Muscle of leg (tissue), 11 donors: ENCODE results near the gene PCBP3. TPM values are rescaled to one million over a fixed set of nuclear protein-coding genes. Genes with fewer than 3 reads are reported as not detected.
"Not testable (repeated sequence)": the region's sequence is repeated elsewhere in the genome, so short reads cannot be mapped to it uniquely, and the experiment has no call there.

Source experiments
- DNase-seq: peaks from one replicate; pipeline ENCODE4 v3.0.0; 2013
- H3K27ac ChIP-seq: one replicate; pipeline ENCODE4 v1.5.1; 2013; ENCODE audit warnings: mild to moderate bottlenecking, low read length, control low read depth
- H3K27me3 ChIP-seq: one replicate; pipeline ENCODE4 v1.6.1; 2013; ENCODE audit warnings: low read length; ENCODE audit not compliant: control insufficient read depth, insufficient read depth
- H3K36me3 ChIP-seq: one replicate; pipeline ENCODE4 v1.6.1; 2013; ENCODE audit warnings: low read length; ENCODE audit not compliant: control insufficient read depth, insufficient read depth
- H3K4me1 ChIP-seq: one replicate; pipeline ENCODE4 v1.6.1; 2013; ENCODE audit warnings: low read length; ENCODE audit not compliant: control insufficient read depth, insufficient read depth
- H3K4me3 ChIP-seq: one replicate; pipeline ENCODE4 v1.5.1; 2013; ENCODE audit warnings: low read length, control low read depth
- H3K9me3 ChIP-seq: replicated peaks from 2 replicates; pipeline ENCODE4 v1.6.1; 2013; ENCODE audit warnings: low read depth, low read length; ENCODE audit not compliant: control insufficient read depth
- WGBS: methylation state at CpG from one replicate; pipeline ENCODE4 v1.1.5; 2013; ENCODE audit warnings: missing lambda C conversion rate; ENCODE audit not compliant: insufficient coverage; 5-methylcytosine and 5-hydroxymethylcytosine counted together
- polyA plus RNA-seq, 8 donors: library from polyadenylated mRNA; unstranded; fragments of 120-200 nt; gene quantifications; one replicate each; pipeline versions ENCODE4 v1.2.1 to v1.2.3, GENCODE V29; 2013; ENCODE audit warnings: inconsistent platforms in 1 of 8, low replicate concordance in 1 of 8; ENCODE audit not compliant: insufficient read length in 8 of 8, insufficient read depth in 1 of 8
- total RNA-seq: library from RNA; stranded (reverse); fragments of 120-200 nt; gene quantifications from one replicate; pipeline ENCODE4 v1.2.4, GENCODE V29; 2013

Gene PCBP3
- total and polyA plus RNA-seq, 9 donors, result 0.76 to 2.3 (median 1.2) TPM

DNA sequence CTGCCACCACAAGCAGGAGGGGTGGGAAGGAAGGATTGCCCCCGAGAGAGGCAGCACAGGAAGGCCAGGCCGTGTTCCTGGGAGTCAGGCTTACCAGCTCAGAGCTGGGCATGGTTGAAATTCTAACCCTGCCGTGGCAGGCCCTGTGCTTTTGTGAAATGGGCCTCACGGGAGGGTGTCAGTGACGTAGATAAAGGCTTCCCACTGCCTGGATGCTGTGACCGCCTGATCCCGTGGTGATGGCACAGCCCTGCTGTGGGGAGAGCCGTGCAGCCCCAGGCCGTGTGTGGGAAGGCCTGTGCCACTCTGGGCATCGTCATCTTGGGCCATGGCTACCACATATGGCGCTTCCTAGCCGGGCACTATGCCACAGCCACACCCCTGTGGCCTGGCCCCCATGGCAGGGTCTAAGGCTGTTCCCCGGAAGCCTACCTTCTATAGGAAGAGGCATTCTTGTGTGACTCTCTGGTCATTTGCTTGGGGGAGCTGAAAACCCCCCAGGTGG lies 161.3 kb downstream of the PCBP3 start:
- Histone ChIP-seq H3K36me3 (no peaks in the 10 kb centered on the region), H3K4me1 (no peaks in the 10 kb centered on the region), H3K27me3 (no peaks in the 10 kb centered on the region), H3K27ac (no peak overlapping the region), H3K4me3 (no peak overlapping the region), H3K9me3 (no peaks in the 10 kb centered on the region)
- WGBS, result 75% methylated on average over 10 of the region's 13 CpGs
- DNase-seq, result no peak

DNA sequence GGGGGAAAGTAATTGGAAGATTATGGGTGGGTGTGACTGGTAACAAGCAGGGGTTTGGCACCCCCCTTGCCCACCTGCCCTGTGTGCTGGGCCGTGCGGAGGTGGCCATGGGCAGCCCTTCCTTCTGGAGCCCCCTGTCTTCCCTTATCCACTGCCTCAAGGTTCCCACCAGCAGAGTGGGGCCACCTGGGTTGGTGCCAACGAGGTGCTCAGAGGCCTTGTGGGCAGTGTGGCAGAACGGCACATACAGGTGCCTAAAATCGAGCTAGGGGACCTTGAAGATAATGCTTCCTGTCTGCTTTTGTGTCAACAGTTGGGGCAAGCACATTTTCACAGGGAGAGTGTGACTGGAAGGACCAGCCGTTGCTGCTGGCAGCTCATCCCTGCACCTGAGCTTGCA lies 161.8 kb downstream of the PCBP3 start:
- 80% methylated on average over 4 of the region's 6 CpGs for WGBS
- Histone ChIP-seq H3K4me1 (no peaks in the 10 kb centered on the region), H3K4me3 (no peak overlapping the region), H3K36me3 (no peaks in the 10 kb centered on the region), H3K9me3 (no peaks in the 10 kb centered on the region), H3K27me3 (no peaks in the 10 kb centered on the region), H3K27ac (no peak overlapping the region)
- DNase-seq, result no peak

DNA sequence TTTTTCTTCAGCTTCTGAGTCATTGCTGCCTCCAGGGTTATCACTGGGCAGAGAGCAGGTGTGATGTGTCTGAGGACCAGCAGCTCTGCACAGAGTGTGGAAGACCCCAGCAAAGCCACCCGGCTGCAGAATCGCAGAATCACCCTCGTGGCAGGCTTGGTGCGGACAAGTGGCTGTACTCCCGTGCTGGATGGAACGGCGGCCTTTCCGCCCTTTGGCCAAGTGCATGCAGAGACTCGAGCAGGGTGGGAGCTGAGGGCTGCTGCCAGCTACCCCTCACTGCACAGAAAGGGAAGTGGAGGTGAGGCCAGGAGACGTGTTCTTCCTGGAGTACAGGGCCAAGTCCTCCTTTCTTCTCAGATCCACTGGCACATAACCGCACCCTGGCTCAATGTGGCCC lies 162.5 kb downstream of the PCBP3 start:
- H3K4me1 ChIP-seq, result no peaks in the 10 kb centered on the region
- DNase-seq, result no peak
- H3K4me3 ChIP-seq, result no peak overlapping the region
- 88% methylated on average over 9 of the region's 11 CpGs for WGBS
- no peaks in the 10 kb centered on the region for H3K27me3 ChIP-seq
- no peaks in the 10 kb centered on the region for H3K9me3 ChIP-seq
- no peaks in the 10 kb centered on the region for H3K36me3 ChIP-seq
- no peak overlapping the region for H3K27ac ChIP-seq

DNA sequence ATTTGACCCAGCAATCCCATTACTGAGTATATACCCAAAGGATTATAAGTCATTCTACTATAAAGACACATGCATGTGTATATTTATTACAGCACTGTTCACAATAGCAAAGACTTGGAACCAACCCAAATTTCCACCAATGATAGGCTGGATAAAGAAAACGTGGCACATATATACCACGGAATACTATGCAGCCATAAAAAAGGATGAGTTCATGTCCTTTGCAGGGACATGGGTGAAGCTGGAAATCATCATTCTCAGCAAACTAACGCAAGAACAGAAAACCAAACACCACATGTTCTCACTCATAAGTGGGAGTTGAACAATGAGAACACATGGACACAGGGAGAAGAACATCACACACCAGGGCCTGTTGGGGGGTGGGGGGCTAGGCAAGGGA lies 165.1 kb downstream of the PCBP3 start:
- not testable (repeated sequence) for H3K4me1 ChIP-seq, H3K27me3 ChIP-seq, DNase-seq, H3K27ac ChIP-seq, H3K9me3 ChIP-seq, H3K36me3 ChIP-seq, H3K4me3 ChIP-seq
- no CpG with 5 or more reads among the region's 3 CpGs for WGBS

DNA sequence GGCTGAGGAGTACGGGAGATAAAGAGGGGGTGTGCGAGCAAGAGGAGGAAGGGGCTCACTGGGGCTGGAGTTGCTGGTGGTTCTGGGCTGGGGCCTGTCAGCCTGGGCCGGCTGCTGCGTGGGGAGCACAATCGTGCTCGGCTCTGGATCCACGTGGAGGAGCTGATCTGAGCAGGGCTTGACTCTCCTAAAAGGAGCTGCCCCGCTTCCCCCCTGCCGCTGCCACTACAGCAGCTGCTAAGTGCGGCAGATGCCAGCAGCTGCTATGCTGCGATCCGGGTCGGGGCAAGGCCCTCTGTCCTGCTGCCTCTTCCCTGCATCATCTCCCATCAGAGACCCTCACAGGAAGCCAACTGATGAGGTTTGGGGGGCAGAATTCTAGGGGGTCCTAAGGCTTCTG lies 165.9 kb downstream of the PCBP3 start:
- Histone ChIP-seq H3K4me1 (no peaks in the 10 kb centered on the region), H3K4me3 (no peak overlapping the region), H3K27me3 (no peaks in the 10 kb centered on the region), H3K9me3 (no peaks in the 10 kb centered on the region), H3K27ac (no peak overlapping the region), H3K36me3 (no peaks in the 10 kb centered on the region)
- 50% methylated on average over 8 of the region's 13 CpGs for WGBS
- peak; percentile 24 for DNase-seq

DNA sequence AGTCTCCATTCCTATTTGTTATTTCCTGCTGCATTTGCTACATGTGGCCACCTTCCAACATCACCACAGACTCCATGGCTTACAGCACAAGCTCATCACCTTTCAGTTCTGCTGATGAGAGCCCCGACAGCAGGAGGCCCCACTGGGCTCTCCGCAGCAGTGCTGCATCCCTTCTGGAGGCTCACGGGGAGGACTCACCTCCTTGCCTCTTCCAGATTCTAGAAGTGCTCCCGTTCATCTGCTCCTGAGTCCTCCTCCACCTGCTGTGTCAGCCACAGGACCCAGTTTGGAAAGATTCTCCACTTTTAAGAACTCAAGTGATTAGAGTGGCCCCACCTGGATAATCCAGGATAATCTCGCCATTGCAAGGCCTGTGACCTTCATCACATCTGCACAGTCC lies 167.6 kb downstream of the PCBP3 start:
- Histone ChIP-seq H3K36me3 (no peaks in the 10 kb centered on the region), H3K4me1 (no peaks in the 10 kb centered on the region), H3K9me3 (no peaks in the 10 kb centered on the region), H3K4me3 (no peak overlapping the region), H3K27ac (no peak overlapping the region), H3K27me3 (no peaks in the 10 kb centered on the region)
- WGBS, result 54% methylated on average over 5 of the region's 5 CpGs
- no peak for DNase-seq

DNA sequence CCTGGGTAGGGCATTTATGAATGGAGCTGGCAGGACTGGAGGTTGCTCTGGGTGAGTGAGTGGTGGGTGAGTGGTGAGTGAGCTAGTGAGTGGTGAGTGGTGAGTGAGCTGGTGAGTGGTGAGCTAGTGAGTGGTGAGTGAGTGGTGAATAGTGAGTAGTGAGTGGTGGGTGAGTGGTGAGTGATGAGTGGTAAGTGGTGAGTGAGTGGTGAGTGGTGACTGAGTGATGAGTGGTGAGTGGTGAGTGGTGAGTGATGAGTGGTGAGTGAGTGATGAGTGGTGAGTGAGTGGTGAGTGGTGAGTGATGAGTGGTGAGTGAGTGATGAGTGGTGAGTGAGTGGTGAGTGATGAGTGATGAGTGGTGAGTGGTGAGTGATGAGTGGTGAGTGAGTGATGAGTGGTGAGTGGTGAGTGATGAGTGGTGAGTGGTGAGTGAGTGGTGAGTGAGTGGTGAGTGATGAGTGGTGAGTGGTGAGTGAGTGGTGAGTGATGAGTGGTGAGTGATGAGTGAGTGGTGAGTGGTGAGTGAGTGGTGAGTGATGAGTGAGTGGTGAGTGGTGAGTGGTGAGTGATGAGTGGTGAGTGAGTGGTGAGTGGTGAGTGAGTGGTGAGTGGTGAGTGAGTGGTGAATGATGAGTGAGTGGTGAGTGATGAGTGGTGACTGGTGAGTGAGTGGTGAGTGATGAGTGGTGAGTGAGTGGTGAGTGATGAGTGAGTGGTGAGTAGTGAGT lies 170.8 kb downstream of the PCBP3 start:
- H3K9me3 ChIP-seq, result not testable (repeated sequence)

DNA sequence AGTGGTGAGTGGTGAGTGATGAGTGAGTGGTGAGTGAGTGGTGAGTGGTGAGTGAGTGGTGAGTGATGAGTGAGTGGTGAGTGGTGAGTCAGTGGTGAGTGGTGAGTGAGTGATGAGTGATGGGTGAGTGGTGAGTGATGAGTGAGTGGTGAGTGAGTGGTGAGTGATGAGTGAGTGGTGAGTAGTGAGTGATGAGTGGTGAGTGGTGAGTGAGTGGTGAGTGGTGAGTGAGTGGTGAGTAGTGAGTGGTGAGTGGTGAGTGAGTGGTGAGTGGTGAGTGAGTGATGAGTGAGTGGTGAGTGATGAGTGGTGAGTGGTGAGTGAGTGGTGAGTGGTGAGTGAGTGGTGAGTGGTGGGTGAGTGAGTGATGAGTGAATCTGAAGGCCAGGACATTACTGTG lies 172.3 kb downstream of the PCBP3 start:
- not testable (repeated sequence) for DNase-seq, H3K4me3 ChIP-seq, H3K36me3 ChIP-seq

More for the DNA sequence above, 170.8 kb downstream of the PCBP3 start:
- not testable (repeated sequence) for H3K27me3 ChIP-seq, H3K36me3 ChIP-seq, DNase-seq, H3K27ac ChIP-seq, H3K4me1 ChIP-seq, H3K4me3 ChIP-seq

DNA sequence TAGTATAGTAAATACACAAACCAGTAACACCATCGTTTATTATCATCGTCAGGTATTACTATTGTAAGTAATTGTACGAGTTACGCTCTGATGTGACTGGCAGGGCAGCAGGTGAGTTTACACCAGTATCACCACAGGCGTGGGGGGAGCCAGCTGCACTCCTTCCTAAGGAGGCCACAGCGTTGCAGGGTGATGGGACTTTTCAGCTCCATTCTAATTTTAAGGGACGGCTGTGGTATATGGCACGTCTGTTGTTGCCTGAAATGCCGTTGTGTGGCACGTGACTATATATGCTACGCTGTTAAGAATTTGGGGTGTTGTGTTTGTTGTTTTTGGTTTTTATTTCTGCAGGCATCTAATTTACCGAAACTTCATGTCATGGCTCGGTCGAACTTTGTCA lies 173.3 kb downstream of the PCBP3 start:
- Histone ChIP-seq H3K4me1 (peaks cover 20% of the 10 kb centered on the region), H3K9me3 (no peaks in the 10 kb centered on the region), H3K36me3 (no peaks in the 10 kb centered on the region), H3K27ac (no peak overlapping the region), H3K27me3 (peaks cover 2% of the 10 kb centered on the region), H3K4me3 (no peak overlapping the region)
- no peak for DNase-seq
- WGBS, result 81% methylated on average over 6 of the region's 14 CpGs

More for the DNA sequence above, 172.3 kb downstream of the PCBP3 start:
- peaks cover 17% of the 10 kb centered on the region for H3K4me1 ChIP-seq
- H3K9me3 ChIP-seq, H3K27ac ChIP-seq, H3K27me3 ChIP-seq: not testable (repeated sequence)

DNA sequence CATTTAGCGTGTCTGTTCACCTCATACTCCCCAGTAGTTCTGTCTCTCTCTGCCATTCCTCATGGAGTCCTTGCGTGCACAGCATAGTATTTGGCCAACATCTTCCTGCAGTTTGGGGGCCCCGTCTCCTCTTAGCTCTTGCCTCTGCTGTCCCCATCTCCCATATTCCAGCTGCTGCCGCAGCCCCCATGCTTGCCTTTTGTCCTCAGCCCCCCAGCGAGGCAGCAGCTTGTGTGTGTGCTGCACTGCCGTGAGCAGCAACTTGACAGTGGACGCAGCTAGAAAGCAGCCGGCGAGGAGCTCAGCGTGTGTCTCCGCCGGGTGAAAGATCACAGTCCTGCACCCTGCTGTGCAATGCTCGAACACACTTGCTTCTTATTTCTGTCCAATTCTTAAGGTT lies 173.8 kb downstream of the PCBP3 start:
- no peaks in the 10 kb centered on the region for H3K9me3 ChIP-seq
- H3K4me1 ChIP-seq, result peaks cover 20% of the 10 kb centered on the region
- no peak overlapping the region for H3K27ac ChIP-seq
- H3K4me3 ChIP-seq, result no peak overlapping the region
- DNase-seq, result no peak
- H3K27me3 ChIP-seq, result peaks cover 2% of the 10 kb centered on the region
- no peaks in the 10 kb centered on the region for H3K36me3 ChIP-seq
- WGBS, result 54% methylated on average over 13 of the region's 13 CpGs
